Astrocyte (in vitro differentiated cells and primary cell): Measurements from ENCODE around the gene CCDC93. TPM values are rescaled to one million over a fixed set of nuclear protein-coding genes. Genes with fewer than 3 reads are reported as not detected.

Experiments
- DNase-seq: peaks from one replicate; pipeline ENCODE4 v3.0.0-alpha.2; 2010; ENCODE audit warnings: low read depth
- FAIRE-seq: peaks from 2 replicates; lab custom pipeline; 2011; peaks lifted over from hg19 to GRCh38; lab: Jason Lieb, UNC
- H2AFZ ChIP-seq: 2 replicates; pipeline ENCODE4 v1.6.0; 2012; ENCODE audit warnings: low read depth, low read length, inconsistent platforms
- H3K27ac ChIP-seq: 2 replicates; pipeline ENCODE4 v1.5.1; 2011; ENCODE audit warnings: low read depth, low read length, inconsistent platforms
- H3K27me3 ChIP-seq: 2 replicates; pipeline ENCODE4 v1.6.0; 2011; ENCODE audit warnings: low read length, inconsistent platforms; ENCODE audit not compliant: insufficient read depth
- H3K36me3 ChIP-seq: 2 replicates; pipeline ENCODE4 v1.5.1; 2011; ENCODE audit warnings: low read length, inconsistent platforms; ENCODE audit not compliant: insufficient read depth
- H3K4me1 ChIP-seq: 2 replicates; pipeline ENCODE4 v1.5.1; 2011; ENCODE audit warnings: low read length, inconsistent platforms; ENCODE audit not compliant: insufficient read depth
- H3K4me2 ChIP-seq: 2 replicates; pipeline ENCODE4 v1.6.0; 2012; ENCODE audit warnings: low read length, inconsistent platforms
- H3K4me3 ChIP-seq: 2 replicates; pipeline ENCODE4 v1.5.1; 2011; ENCODE audit warnings: low read depth, mild to moderate bottlenecking, low read length, inconsistent platforms; ENCODE audit not compliant: insufficient read depth
- H3K79me2 ChIP-seq: 2 replicates; pipeline ENCODE4 v1.6.0; 2012; ENCODE audit warnings: mild to moderate bottlenecking, low read length, inconsistent platforms; ENCODE audit not compliant: insufficient read depth
- H3K9ac ChIP-seq: 2 replicates; pipeline ENCODE4 v1.6.0; 2012; ENCODE audit warnings: mild to moderate bottlenecking, low read length, inconsistent platforms
- H3K9me3 ChIP-seq: 2 replicates; pipeline ENCODE4 v1.5.1; 2012; ENCODE audit warnings: low read depth, mild to moderate bottlenecking, low read length, inconsistent platforms; ENCODE audit not compliant: insufficient read depth
- H4K20me1 ChIP-seq: 2 replicates; pipeline ENCODE4 v1.6.0; 2012; ENCODE audit warnings: low read length, inconsistent platforms; ENCODE audit not compliant: insufficient read depth
- H3K27ac Mint-ChIP-seq: one replicate; pipeline ENCODE4 v1.8.0; 2021; ENCODE audit warnings: mild to moderate bottlenecking, mixed read lengths; ENCODE audit not compliant: unreplicated experiment
- H3K27me3 Mint-ChIP-seq: one replicate; pipeline ENCODE4 v1.8.0; 2021; ENCODE audit warnings: low read depth, mixed read lengths; ENCODE audit not compliant: unreplicated experiment
- H3K36me3 Mint-ChIP-seq: one replicate; pipeline ENCODE4 v1.8.0; 2021; ENCODE audit warnings: low read depth, mixed read lengths; ENCODE audit not compliant: unreplicated experiment
- H3K4me1 Mint-ChIP-seq: one replicate; pipeline ENCODE4 v1.8.0; 2021; ENCODE audit warnings: low read depth, mixed read lengths; ENCODE audit not compliant: unreplicated experiment
- H3K4me3 Mint-ChIP-seq: one replicate; pipeline ENCODE4 v1.8.0; 2021; ENCODE audit warnings: mild to moderate bottlenecking, moderate library complexity, mixed read lengths; ENCODE audit not compliant: unreplicated experiment
- H3K9me3 Mint-ChIP-seq: one replicate; pipeline ENCODE4 v1.8.0; 2021; ENCODE audit warnings: mild to moderate bottlenecking, mixed read lengths; ENCODE audit not compliant: unreplicated experiment
- EZH2 ChIP-seq: IDR thresholded peaks from 2 replicates; pipeline ENCODE4 v1.6.1; 2012; ENCODE audit warnings: mild to moderate bottlenecking, low read length, inconsistent platforms; ENCODE audit not compliant: insufficient read depth
- total RNA-seq: library from RNA; stranded (reverse); gene quantifications from 2 replicates; pipeline ENCODE4 v1.2.1, GENCODE V29; 2021
- TF ChIP-seq, protein P1 (sequence below): IDR thresholded peaks from 2 replicates; pipeline ENCODE4 v1.5.1; 2011; ENCODE audit warnings: low read depth, mild to moderate bottlenecking, inconsistent platforms, low read length, moderate library complexity; ENCODE audit not compliant: insufficient read depth

The CCDC93 gene
- total RNA-seq, 1 donor from 2014 or later = 29.1 TPM

DNA sequence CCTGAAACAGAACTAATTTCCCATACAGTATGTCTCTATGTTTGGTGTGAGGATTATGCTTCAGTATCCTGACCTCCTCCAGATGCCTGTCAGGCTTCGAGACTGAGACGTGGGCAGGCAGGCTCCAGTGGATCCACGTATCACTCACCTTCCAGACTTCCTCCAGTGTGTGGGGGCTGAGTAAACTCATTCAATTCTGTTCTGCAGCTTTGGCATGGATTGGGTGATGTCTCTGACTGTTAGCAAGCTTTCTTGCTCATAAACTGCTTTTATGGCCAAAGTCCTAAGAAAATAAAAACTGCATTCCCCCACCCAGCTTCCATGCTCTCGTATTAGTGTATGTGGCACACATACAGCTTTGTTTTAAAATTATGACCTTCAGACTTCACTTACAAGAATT is 53.6 kb downstream of the CCDC93 start:
- Histone ChIP-seq H3K9ac (no peak overlapping the region), H2AFZ (no peak overlapping the region), H3K4me1 (peaks cover 21% of the 10 kb centered on the region), H3K36me3 (peaks cover 5% of the 10 kb centered on the region), H3K79me2 (no peaks in the 10 kb centered on the region), H3K9me3 (no peaks in the 10 kb centered on the region), H3K27ac (peak overlapping the region; percentile 53), H3K4me2 (peak overlapping the region; percentile 28), H4K20me1 (no peaks in the 10 kb centered on the region), H3K27me3 (no peaks in the 10 kb centered on the region), H3K4me3 (no peak overlapping the region)
- no peak overlapping the region for H3K27ac Mint-ChIP-seq
- peaks cover 2% of the 10 kb centered on the region for H3K9me3 Mint-ChIP-seq
- TF ChIP-seq, protein P1, sequence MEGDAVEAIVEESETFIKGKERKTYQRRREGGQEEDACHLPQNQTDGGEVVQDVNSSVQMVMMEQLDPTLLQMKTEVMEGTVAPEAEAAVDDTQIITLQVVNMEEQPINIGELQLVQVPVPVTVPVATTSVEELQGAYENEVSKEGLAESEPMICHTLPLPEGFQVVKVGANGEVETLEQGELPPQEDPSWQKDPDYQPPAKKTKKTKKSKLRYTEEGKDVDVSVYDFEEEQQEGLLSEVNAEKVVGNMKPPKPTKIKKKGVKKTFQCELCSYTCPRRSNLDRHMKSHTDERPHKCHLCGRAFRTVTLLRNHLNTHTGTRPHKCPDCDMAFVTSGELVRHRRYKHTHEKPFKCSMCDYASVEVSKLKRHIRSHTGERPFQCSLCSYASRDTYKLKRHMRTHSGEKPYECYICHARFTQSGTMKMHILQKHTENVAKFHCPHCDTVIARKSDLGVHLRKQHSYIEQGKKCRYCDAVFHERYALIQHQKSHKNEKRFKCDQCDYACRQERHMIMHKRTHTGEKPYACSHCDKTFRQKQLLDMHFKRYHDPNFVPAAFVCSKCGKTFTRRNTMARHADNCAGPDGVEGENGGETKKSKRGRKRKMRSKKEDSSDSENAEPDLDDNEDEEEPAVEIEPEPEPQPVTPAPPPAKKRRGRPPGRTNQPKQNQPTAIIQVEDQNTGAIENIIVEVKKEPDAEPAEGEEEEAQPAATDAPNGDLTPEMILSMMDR = no peak
- no peak for TF ChIP-seq EZH2
- DNase-seq = peak; percentile 73
- H3K4me1 Mint-ChIP-seq = peaks cover 24% of the 10 kb centered on the region
- no peak overlapping the region for H3K4me3 Mint-ChIP-seq
- FAIRE-seq = no peak
- H3K36me3 Mint-ChIP-seq = peaks cover 18% of the 10 kb centered on the region
- H3K27me3 Mint-ChIP-seq = no peaks in the 10 kb centered on the region

DNA sequence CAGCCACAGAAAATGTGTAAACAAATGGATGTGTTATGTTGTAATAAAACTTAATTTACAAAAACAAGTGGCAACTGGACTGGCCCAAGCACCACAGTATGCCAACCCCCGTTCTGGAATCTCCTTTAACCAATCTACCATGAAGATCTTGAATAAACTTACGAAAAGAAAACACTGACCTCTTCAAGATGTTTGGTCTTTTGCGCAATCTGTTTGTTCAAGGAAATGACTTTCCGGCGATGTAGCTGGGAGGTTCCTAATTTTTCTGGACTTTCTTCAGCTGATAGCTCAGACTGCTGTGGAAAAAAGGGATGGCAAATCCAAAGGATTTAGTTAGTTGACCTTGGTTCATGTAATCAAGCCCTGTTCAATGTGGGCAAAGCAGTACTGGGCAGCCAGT is 55.7 kb downstream of the CCDC93 start:
- Mint-ChIP-seq H3K4me1 (peaks cover 24% of the 10 kb centered on the region), H3K27ac (peak overlapping the region; percentile 58), H3K4me3 (no peak overlapping the region), H3K36me3 (peaks cover 24% of the 10 kb centered on the region), H3K9me3 (peaks cover 2% of the 10 kb centered on the region), H3K27me3 (no peaks in the 10 kb centered on the region)
- no peak for TF ChIP-seq EZH2
- TF ChIP-seq, protein P1 = no peak
- Histone ChIP-seq H2AFZ (no peak overlapping the region), H3K27ac (peak overlapping the region; percentile 69), H3K4me2 (peak overlapping the region; percentile 46), H3K27me3 (no peaks in the 10 kb centered on the region), H3K9ac (peak overlapping the region; percentile 25), H3K9me3 (no peaks in the 10 kb centered on the region), H3K36me3 (peaks cover 14% of the 10 kb centered on the region), H3K4me3 (no peak overlapping the region), H4K20me1 (no peaks in the 10 kb centered on the region), H3K79me2 (no peaks in the 10 kb centered on the region), H3K4me1 (peaks cover 21% of the 10 kb centered on the region)
- FAIRE-seq (no peak), DNase-seq (peak; percentile 67)

DNA sequence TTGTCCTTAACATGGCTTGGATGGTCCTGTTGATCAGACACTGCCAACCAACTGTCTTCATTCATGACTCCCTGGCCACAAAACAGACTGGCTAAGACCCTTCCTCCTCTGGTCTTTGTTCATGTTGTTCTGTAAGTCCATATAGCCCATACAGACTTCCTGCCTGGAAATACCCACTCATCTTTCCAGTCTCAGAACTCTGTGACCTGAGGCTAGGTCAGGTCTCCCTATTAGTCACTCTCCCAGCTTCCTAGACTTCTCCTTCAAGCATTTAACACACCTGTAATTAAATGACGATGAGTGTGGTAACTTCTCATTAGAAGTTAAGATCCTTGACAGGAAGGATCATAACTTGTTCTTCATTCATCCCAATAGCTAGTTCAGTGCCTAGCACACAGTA is 56.3 kb downstream of the CCDC93 start:
- DNase-seq (no peak), FAIRE-seq (no peak)
- H2AFZ ChIP-seq = no peak overlapping the region
- peaks cover 21% of the 10 kb centered on the region for H3K4me1 ChIP-seq
- H3K4me1 Mint-ChIP-seq = peaks cover 24% of the 10 kb centered on the region
- no peak overlapping the region for H3K4me3 Mint-ChIP-seq
- no peaks in the 10 kb centered on the region for H3K27me3 Mint-ChIP-seq
- H3K79me2 ChIP-seq = no peaks in the 10 kb centered on the region
- no peak overlapping the region for H3K9ac ChIP-seq
- H3K27ac ChIP-seq = no peak overlapping the region
- peaks cover 2% of the 10 kb centered on the region for H3K9me3 Mint-ChIP-seq
- H3K4me2 ChIP-seq = peak overlapping the region; percentile 46
- H4K20me1 ChIP-seq = no peaks in the 10 kb centered on the region
- H3K36me3 ChIP-seq = peaks cover 17% of the 10 kb centered on the region
- H3K27ac Mint-ChIP-seq = no peak overlapping the region
- H3K9me3 ChIP-seq = no peaks in the 10 kb centered on the region
- TF ChIP-seq EZH2 = no peak
- TF ChIP-seq, protein P1 = no peak
- peaks cover 25% of the 10 kb centered on the region for H3K36me3 Mint-ChIP-seq
- no peak overlapping the region for H3K4me3 ChIP-seq
- no peaks in the 10 kb centered on the region for H3K27me3 ChIP-seq
